DMS114 treated with DMSO at 0.1 percent for 48 hours (cell line): ENCODE results near the gene UBE2H.
A peak's percentile ranks its signal among the peaks of the same experiment; 100 is the strongest.
"Not testable (repeated sequence)": the region's sequence is repeated elsewhere in the genome, so short reads cannot be mapped to it uniquely, and the experiment has no call there.

Experiments
- DNase-seq: peaks from one replicate; lab custom pipeline; 2025; ENCODE audit not compliant: unreplicated experiment; lab: John Stamatoyannopoulos, UW

The UBE2H gene

GRCh38 chr7:129824291-129825208, 128.2 kb downstream of the UBE2H start:
- peak; percentile 65 for DNase-seq

- DNase-seq: not testable (repeated sequence)
These were observed 129.6 kb downstream of the UBE2H start for GRCh38 chr7:129823143-129823542.

- no peak for DNase-seq
These were observed 131.3 kb downstream of the UBE2H start for GRCh38 chr7:129821476-129821875.

- DNase-seq: no peak
These were observed 136.0 kb downstream of the UBE2H start for GRCh38 chr7:129816742-129817141.

GRCh38 chr7:129807863-129808262, 144.9 kb downstream of the UBE2H start:
- DNase-seq: no peak

- no peak for DNase-seq
These were observed 147.7 kb downstream of the UBE2H start for GRCh38 chr7:129804890-129805719.

GRCh38 chr7:129804111-129804889, 148.5 kb downstream of the UBE2H start:
- no peak for DNase-seq

- no peak for DNase-seq
These were observed 149.1 kb downstream of the UBE2H start for GRCh38 chr7:129803546-129804081.

- no peak for DNase-seq
These were observed 150.9 kb downstream of the UBE2H start for GRCh38 chr7:129801882-129802281.

- DNase-seq: no peak
These were observed 151.9 kb downstream of the UBE2H start for GRCh38 chr7:129800901-129801300.

- no peak for DNase-seq
These were observed 153.3 kb downstream of the UBE2H start for GRCh38 chr7:129799350-129799955.

GRCh38 chr7:129798616-129799349, 154.0 kb downstream of the UBE2H start:
- DNase-seq: no peak

- DNase-seq: no peak
These were observed 155.5 kb downstream of the UBE2H start for GRCh38 chr7:129797214-129797789.

GRCh38 chr7:129796186-129796775, 156.5 kb downstream of the UBE2H start:
- DNase-seq: no peak

GRCh38 chr7:129794461-129794860, 158.3 kb downstream of the UBE2H start:
- not testable (repeated sequence) for DNase-seq

GRCh38 chr7:129793506-129794310, 159.1 kb downstream of the UBE2H start:
- DNase-seq: no peak

- DNase-seq: no peak
These were observed 160.0 kb downstream of the UBE2H start for GRCh38 chr7:129792721-129793120.

GRCh38 chr7:129790136-129790535, 162.6 kb downstream of the UBE2H start:
- DNase-seq: no peak
